ENCODE data around the gene ERCC6.

DNA sequence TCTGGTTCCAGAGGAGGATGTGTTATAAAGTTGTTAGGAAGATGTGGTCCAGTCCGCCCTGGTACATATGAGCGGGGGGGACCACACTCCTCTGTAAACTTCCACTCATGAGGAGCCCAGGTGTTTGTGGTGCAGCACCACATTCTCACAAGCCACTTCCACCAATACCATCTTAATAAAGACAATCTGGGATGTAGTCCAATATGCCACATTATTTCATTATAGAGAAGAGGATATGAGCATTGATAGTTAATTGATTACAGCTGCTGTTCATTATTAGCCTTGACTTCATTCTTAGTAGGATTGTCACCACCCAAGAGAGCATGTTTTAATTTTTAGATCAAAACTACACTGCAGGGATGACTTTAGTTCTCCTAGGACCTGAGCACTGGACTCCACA lies 40.5 kb downstream of the ERCC6 start:
- TF ChIP-seq, protein P1, sequence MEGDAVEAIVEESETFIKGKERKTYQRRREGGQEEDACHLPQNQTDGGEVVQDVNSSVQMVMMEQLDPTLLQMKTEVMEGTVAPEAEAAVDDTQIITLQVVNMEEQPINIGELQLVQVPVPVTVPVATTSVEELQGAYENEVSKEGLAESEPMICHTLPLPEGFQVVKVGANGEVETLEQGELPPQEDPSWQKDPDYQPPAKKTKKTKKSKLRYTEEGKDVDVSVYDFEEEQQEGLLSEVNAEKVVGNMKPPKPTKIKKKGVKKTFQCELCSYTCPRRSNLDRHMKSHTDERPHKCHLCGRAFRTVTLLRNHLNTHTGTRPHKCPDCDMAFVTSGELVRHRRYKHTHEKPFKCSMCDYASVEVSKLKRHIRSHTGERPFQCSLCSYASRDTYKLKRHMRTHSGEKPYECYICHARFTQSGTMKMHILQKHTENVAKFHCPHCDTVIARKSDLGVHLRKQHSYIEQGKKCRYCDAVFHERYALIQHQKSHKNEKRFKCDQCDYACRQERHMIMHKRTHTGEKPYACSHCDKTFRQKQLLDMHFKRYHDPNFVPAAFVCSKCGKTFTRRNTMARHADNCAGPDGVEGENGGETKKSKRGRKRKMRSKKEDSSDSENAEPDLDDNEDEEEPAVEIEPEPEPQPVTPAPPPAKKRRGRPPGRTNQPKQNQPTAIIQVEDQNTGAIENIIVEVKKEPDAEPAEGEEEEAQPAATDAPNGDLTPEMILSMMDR (IDR thresholded peaks at IDR 0.05; ENCODE audit: extremely low read depth in 1 of 2, insufficient read depth in 1 of 2, low read depth in 1 of 2, low read length in 2 of 2) = no peak
- TF ChIP-seq MYC (IDR thresholded peaks at IDR 0.05; ENCODE audit: low read depth, low read length) (no peak), JUN (IDR thresholded peaks at IDR 0.05; ENCODE audit: borderline replicate concordance, insufficient read depth, insufficient read length, low read depth) (no peak), FOS (IDR thresholded peaks at IDR 0.05; ENCODE audit: borderline replicate concordance, insufficient read depth, low read length) (no peak), POLR2A (IDR thresholded peaks at IDR 0.05; ENCODE audit: low read depth, low read length) (no peak)
- TF ChIP-seq, protein P2, sequence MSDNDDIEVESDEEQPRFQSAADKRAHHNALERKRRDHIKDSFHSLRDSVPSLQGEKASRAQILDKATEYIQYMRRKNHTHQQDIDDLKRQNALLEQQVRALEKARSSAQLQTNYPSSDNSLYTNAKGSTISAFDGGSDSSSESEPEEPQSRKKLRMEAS (IDR thresholded peaks at IDR 0.05; ENCODE audit: insufficient read depth, insufficient read length) = no peak
